ENCODE data around the gene RCSD1. TPM values are rescaled to one million over a fixed set of nuclear protein-coding genes. Genes with fewer than 3 reads are reported as not detected.

Gene RCSD1
- total and polyA plus RNA-seq, 2 of the 13 experiments (the other 11 are each of a cell fraction or from before 2014, with no cell fraction given) = not detected

DNA sequence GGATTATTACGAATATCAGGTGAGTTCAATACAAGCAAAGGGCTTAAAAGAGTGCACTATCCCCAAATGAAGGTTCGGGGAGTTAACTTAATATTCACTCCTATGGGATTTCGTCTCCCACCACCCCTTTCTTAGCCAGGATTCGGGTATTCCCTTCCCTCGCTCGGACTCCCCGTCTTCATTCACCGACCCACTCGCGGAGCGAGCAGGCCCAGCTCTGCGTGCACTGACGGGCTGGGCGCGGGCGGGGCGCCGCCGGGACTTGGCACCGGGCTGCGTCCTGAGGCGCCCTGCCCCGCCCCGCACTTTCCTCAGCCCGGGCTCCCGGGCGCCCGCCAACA lies 84.0 kb downstream of the RCSD1 start (continued):
- TF ChIP-seq, protein P1, sequence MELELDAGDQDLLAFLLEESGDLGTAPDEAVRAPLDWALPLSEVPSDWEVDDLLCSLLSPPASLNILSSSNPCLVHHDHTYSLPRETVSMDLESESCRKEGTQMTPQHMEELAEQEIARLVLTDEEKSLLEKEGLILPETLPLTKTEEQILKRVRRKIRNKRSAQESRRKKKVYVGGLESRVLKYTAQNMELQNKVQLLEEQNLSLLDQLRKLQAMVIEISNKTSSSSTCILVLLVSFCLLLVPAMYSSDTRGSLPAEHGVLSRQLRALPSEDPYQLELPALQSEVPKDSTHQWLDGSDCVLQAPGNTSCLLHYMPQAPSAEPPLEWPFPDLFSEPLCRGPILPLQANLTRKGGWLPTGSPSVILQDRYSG (CRISPR knock-in tag; IDR thresholded peaks at IDR 0.05) = no peak
- TF ChIP-seq, protein P2, sequence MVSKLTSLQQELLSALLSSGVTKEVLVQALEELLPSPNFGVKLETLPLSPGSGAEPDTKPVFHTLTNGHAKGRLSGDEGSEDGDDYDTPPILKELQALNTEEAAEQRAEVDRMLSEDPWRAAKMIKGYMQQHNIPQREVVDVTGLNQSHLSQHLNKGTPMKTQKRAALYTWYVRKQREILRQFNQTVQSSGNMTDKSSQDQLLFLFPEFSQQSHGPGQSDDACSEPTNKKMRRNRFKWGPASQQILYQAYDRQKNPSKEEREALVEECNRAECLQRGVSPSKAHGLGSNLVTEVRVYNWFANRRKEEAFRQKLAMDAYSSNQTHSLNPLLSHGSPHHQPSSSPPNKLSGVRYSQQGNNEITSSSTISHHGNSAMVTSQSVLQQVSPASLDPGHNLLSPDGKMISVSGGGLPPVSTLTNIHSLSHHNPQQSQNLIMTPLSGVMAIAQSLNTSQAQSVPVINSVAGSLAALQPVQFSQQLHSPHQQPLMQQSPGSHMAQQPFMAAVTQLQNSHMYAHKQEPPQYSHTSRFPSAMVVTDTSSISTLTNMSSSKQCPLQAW (CRISPR knock-in tag; IDR thresholded peaks at IDR 0.05) = 0 out of 2 replicates have a peak, but pooled peaks have one; percentile 4
- TF ChIP-seq PTBP1 (IDR thresholded peaks at IDR 0.05; ENCODE audit: low read depth, low read length, poor library complexity, severe bottlenecking) = no peak
- no peak for TF ChIP-seq NFE2L1 (CRISPR knock-in tag; IDR thresholded peaks at IDR 0.05; ENCODE audit: borderline replicate concordance)
- no peak for TF ChIP-seq GFI1 (CRISPR knock-in tag; IDR thresholded peaks at IDR 0.05; ENCODE audit: borderline replicate concordance)
- TF ChIP-seq, protein P3, sequence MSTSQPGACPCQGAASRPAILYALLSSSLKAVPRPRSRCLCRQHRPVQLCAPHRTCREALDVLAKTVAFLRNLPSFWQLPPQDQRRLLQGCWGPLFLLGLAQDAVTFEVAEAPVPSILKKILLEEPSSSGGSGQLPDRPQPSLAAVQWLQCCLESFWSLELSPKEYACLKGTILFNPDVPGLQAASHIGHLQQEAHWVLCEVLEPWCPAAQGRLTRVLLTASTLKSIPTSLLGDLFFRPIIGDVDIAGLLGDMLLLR (CRISPR knock-in tag; IDR thresholded peaks at IDR 0.05) = no peak
- TF ChIP-seq JUNB (CRISPR knock-in tag; IDR thresholded peaks at IDR 0.05; ENCODE audit: borderline replicate concordance) = no peak
- TF ChIP-seq ZFP36 (IDR thresholded peaks at IDR 0.05; ENCODE audit: borderline replicate concordance, low read depth, low read length, partially characterized antibody) = no peak
- no peak for TF ChIP-seq FOXO1 (CRISPR knock-in tag; IDR thresholded peaks at IDR 0.05)
- 0 out of 2 replicates have a peak, but pooled peaks have one; percentile 46 for TF ChIP-seq SAFB2 (CRISPR knock-in tag; IDR thresholded peaks at IDR 0.05; ENCODE audit: borderline replicate concordance, low read depth)
- TF ChIP-seq RORA (CRISPR knock-in tag; IDR thresholded peaks at IDR 0.05) = no peak
- no peak for TF ChIP-seq ZSCAN29 (CRISPR knock-in tag; conservative IDR thresholded peaks at IDR 0.05)
- TF ChIP-seq SP1 (IDR thresholded peaks at IDR 0.05) = no peak
- TF ChIP-seq SP1 (CRISPR knock-in tag; IDR thresholded peaks at IDR 0.05) = no peak
- TF ChIP-seq ZNF232 (CRISPR knock-in tag; IDR thresholded peaks at IDR 0.05; ENCODE audit: borderline replicate concordance) = no peak
- TF ChIP-seq, protein P4, sequence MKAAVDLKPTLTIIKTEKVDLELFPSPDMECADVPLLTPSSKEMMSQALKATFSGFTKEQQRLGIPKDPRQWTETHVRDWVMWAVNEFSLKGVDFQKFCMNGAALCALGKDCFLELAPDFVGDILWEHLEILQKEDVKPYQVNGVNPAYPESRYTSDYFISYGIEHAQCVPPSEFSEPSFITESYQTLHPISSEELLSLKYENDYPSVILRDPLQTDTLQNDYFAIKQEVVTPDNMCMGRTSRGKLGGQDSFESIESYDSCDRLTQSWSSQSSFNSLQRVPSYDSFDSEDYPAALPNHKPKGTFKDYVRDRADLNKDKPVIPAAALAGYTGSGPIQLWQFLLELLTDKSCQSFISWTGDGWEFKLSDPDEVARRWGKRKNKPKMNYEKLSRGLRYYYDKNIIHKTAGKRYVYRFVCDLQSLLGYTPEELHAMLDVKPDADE (CRISPR knock-in tag; IDR thresholded peaks at IDR 0.05) = no peak
- TF ChIP-seq, protein P5, sequence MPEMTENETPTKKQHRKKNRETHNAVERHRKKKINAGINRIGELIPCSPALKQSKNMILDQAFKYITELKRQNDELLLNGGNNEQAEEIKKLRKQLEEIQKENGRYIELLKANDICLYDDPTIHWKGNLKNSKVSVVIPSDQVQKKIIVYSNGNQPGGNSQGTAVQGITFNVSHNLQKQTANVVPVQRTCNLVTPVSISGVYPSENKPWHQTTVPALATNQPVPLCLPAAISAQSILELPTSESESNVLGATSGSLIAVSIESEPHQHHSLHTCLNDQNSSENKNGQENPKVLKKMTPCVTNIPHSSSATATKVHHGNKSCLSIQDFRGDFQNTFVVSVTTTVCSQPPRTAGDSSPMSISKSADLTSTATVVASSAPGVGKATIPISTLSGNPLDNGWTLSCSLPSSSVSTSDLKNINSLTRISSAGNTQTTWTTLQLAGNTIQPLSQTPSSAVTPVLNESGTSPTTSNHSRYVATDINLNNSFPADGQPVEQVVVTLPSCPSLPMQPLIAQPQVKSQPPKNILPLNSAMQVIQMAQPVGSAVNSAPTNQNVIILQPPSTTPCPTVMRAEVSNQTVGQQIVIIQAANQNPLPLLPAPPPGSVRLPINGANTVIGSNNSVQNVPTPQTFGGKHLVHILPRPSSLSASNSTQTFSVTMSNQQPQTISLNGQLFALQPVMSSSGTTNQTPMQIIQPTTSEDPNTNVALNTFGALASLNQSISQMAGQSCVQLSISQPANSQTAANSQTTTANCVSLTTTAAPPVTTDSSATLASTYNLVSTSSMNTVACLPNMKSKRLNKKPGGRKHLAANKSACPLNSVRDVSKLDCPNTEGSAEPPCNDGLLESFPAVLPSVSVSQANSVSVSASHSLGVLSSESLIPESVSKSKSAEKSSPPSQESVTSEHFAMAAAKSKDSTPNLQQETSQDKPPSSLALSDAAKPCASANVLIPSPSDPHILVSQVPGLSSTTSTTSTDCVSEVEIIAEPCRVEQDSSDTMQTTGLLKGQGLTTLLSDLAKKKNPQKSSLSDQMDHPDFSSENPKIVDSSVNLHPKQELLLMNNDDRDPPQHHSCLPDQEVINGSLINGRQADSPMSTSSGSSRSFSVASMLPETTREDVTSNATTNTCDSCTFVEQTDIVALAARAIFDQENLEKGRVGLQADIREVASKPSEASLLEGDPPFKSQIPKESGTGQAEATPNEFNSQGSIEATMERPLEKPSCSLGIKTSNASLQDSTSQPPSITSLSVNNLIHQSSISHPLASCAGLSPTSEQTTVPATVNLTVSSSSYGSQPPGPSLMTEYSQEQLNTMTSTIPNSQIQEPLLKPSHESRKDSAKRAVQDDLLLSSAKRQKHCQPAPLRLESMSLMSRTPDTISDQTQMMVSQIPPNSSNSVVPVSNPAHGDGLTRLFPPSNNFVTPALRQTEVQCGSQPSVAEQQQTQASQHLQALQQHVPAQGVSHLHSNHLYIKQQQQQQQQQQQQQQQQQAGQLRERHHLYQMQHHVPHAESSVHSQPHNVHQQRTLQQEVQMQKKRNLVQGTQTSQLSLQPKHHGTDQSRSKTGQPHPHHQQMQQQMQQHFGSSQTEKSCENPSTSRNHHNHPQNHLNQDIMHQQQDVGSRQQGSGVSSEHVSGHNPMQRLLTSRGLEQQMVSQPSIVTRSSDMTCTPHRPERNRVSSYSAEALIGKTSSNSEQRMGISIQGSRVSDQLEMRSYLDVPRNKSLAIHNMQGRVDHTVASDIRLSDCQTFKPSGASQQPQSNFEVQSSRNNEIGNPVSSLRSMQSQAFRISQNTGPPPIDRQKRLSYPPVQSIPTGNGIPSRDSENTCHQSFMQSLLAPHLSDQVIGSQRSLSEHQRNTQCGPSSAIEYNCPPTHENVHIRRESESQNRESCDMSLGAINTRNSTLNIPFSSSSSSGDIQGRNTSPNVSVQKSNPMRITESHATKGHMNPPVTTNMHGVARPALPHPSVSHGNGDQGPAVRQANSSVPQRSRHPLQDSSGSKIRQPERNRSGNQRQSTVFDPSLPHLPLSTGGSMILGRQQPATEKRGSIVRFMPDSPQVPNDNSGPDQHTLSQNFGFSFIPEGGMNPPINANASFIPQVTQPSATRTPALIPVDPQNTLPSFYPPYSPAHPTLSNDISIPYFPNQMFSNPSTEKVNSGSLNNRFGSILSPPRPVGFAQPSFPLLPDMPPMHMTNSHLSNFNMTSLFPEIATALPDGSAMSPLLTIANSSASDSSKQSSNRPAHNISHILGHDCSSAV (CRISPR knock-in tag; IDR thresholded peaks at IDR 0.05; ENCODE audit: borderline replicate concordance) = no peak
